Measurements from ENCODE around the gene ARHGAP30.
"Not testable (repeated sequence)": the region's sequence is repeated elsewhere in the genome, so short reads cannot be mapped to it uniquely, and the experiment has no call there.

Gene ARHGAP30

DNA sequence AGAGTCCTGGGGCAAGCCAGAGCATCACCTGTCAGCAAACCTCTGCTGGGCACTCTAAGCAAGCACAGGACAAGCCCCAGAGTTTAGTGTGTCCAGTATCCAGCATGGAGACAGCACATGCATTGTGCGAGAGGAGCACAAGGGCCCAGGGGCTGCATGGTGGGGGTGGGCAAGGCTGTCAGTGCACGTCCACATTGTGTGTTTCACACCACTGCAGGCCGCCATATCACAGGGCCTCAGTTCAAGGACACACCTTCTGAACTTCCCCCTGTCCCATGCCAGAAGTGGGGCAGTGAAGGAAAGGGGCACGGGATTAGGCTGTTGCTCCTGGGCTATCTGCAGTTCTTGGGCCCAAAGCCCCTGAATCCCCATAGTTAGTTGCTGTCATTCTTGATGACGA lies 30.1 kb downstream of the ARHGAP30 start:
- DNase-seq (ENCODE audit: low read depth) = no peak

DNA sequence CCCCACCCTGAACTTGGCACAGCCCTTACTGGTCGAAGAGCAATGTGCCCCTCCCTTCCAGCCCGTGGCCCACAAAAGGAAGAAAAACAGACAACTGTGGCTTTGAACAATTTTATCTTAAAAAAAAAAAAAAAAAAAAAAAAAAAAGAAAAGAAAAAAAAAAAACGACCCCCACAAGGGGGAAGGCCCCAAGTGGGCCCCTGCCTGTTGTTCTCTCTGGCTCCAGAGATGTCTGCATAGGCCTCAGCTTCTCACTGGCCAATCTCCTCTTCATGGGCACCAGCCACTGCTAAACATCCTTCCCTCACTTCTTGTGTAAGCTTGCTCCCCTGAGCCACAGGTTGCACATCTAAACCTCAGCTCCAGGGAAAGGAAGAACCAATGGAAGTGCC lies 30.5 kb downstream of the ARHGAP30 start:
- DNase-seq (ENCODE audit: low read depth) = no peak

DNA sequence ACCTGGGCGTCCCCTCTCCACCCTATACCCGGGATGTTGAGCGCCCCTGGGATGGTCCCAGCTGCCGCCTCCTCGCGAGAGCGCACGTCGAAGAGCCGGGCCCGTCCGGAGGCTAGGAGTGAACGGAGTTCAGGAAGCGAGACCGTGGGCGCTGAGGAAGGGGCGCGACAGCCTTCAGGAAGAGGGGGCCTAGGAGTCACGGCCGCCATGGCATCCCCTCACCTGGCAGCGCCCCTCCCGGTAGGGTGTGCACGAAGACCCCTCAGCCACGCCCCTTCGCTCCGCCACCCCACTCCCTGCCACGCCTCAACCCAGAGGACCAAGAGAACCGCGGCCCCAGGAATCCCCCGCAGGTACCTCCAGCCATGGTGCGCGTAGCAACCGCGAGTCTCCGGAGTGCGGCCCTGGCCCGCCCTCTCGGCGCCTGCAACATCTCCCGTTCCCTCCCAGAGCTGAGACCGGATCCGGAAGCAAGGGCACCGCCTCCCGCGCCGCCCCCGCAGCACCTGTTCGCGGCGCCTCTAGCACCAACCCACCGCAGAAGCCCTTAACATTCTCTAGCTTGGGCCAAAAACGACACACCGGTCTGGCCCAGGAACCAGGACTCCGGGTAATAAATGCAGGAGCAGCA lies 31.1 kb downstream of the ARHGAP30 start, which contains the start of gene TSTD1:
TSS of gene TSTD1 (minus strand) at position 442 of the 631 bp plus-strand sequence. CDS start at position 367, 75 bp downstream.
- DNase-seq (ENCODE audit: low read depth) = peak; percentile 63

DNA sequence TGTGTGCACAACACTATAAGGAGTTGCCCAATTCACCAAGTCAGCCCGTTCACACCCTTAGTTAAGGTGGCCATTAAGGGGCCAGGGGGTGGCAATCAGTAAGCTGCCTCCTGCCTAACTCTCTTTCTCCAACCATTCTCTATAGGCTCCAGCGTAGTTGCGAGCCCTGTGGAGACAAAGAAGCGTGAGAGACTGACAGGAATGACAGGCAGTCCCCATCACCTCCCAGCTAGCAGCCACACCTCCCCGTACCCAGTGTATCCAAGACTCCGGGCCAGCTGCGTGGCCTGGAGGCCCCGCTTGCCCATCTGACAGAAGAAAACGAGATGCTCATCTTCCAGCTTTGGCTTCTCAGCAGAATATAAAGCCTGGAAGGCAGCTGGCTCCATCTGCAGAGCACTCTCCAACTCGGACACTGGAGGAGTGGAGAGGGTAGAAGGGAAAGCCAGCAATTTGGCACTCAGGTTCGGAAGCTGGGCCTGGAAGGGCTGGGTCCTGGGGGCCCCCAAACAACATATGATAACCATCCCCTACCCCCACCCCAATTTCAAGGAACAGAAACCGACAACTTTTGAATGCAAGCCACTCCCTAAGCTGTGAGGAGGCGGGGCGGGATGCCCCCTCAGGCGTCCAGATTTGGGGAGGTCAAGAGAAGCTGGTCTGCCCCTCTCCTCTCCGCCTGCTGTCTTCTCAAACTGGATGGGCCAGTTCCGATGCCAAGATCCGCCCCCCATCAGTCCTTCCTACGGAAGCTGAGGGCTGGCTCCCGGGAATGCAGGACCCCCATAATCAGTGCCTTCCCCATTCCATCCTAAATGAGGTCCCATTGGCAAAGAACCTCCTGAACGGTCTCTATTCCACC lies 31.8 kb downstream of the ARHGAP30 start:
- DNase-seq (ENCODE audit: low read depth) = no peak

DNA sequence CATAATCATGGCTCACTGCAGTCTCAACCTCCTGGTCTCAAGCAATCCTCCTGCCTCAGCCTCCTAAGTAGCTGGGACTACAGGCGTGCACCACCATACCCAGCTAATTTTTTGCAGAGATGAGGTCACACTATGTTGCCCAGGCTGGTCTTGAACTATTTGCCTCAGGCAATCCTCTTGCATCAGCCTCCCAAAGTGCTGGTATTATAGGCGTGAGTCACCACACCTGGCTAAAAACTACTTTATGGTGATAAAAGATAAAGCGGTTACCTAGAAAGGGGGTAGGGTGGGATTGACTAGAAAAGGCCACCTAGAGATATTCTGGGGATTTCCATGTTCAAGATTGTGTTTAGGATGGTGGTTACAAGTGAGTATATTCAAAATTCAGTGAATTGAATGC lies 35.9 kb downstream of the ARHGAP30 start:
- no peak for DNase-seq (ENCODE audit: low read depth)

DNA sequence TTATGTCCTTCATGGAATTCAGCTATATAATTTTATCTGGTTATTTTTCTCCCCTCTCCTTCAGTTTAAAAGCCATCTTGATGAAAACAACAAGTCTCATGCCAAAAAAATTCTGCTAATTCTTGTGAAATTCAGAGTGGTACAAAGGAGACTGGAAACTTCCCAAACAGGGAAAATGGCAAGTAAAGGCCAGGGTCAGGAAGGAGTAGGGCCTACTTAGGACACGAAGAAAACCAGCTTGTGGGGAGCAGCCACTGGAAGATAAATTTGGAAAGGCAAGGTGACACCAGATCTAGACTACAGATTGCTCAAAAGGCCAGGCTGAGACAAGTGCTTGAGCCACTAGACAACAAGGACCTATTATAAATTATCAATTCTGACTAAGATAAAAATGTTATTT lies 37.3 kb downstream of the ARHGAP30 start:
- no peak for DNase-seq (ENCODE audit: low read depth)

DNA sequence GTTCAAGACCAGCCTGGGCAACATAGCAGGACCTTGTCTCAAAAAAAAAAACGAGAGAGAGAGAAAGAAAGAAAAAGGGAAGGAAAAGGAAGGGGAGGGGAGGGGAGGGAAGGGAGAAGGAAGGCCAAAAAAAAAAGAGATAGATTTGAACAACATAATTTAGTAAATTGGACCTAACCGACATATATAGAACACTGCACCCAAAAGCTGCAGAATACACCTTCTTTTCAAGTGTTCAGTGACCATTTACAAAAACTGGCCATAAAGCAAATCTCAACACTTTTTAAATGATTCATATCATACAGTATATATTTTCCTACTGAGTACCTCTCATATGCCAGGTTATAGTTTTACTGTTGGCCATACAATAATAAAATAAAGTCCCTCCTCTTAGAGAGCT lies 37.8 kb downstream of the ARHGAP30 start:
- DNase-seq (ENCODE audit: low read depth) = no peak

DNA sequence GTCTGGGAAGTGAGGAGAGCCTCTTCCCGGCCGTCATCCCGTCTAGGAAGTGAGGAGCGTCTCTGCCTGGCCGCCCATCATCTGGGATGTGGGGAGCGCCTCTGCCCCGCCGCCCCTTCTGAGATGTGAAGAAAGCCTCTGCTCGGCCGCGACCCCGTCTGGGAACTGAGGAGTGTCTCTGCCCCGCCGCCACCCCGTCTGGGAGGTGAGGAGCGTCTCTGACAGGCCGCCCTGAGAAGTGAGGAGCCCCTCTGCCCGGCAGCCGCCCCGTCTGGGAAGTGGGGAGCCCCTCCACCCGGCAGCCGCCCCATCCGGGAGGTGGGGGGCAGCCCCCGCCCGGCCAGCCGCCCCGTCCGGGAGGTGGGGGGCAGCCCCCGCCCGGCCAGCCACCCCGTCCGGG lies 40.2 kb downstream of the ARHGAP30 start:
- not testable (repeated sequence) for DNase-seq (ENCODE audit: low read depth)

DNA sequence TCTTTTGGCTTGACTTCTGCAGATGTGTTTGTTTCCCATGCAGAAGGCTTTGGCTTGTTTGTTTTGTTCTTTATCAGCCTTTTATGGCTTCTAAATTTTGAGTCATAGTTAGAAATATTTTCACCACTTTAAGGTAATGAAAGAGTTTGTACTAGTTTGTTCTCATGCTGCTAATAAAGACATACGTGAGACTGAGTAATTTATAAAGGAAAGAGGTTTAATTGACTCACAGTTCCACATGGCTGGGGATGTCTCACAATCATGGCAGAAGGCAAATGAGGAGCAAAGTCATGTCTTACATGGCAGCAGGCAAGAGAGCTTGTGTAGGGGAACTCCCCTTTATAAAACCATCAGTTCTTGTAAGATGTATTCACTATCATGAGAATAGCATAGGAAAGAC lies 42.7 kb downstream of the ARHGAP30 start:
- not testable (repeated sequence) for DNase-seq (ENCODE audit: low read depth)

DNA sequence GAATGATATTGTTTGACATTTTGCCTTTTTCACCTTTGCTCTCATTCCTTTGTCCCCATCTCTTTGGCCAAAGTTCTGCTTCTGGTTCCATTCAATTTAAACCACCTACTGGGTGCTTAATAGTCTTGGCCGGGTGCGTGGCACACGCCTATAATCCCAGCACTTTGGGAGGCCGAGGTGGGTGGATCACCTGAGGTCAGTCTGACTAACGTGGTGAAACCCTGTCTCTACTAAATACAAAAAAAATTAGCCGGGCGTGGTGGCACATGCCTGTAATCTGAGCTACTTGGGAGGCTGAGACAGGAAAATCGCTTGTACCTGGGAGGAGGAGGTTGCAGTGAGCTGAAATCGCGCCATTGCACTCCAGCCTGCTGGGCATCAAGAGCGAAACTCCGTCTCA lies 47.3 kb downstream of the ARHGAP30 start:
- not testable (repeated sequence) for DNase-seq (ENCODE audit: low read depth)

DNA sequence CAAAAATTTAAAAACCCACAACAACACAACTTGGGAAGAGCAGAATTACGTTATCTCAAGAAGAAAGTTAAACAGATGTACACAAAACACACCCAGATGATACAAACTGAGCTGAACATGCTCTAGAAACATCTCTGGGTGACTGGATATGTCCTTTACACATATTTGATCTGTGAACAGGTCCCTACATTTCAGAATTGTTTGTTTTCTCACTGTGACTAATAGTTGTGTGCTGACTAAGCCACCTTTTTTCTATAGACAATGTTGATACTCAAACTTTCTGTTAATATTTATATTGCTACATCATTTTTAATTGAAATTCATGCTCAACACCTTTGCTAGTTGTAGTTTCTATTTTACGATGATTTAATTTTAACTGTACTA lies 47.7 kb downstream of the ARHGAP30 start:
- no peak for DNase-seq (ENCODE audit: low read depth)

DNA sequence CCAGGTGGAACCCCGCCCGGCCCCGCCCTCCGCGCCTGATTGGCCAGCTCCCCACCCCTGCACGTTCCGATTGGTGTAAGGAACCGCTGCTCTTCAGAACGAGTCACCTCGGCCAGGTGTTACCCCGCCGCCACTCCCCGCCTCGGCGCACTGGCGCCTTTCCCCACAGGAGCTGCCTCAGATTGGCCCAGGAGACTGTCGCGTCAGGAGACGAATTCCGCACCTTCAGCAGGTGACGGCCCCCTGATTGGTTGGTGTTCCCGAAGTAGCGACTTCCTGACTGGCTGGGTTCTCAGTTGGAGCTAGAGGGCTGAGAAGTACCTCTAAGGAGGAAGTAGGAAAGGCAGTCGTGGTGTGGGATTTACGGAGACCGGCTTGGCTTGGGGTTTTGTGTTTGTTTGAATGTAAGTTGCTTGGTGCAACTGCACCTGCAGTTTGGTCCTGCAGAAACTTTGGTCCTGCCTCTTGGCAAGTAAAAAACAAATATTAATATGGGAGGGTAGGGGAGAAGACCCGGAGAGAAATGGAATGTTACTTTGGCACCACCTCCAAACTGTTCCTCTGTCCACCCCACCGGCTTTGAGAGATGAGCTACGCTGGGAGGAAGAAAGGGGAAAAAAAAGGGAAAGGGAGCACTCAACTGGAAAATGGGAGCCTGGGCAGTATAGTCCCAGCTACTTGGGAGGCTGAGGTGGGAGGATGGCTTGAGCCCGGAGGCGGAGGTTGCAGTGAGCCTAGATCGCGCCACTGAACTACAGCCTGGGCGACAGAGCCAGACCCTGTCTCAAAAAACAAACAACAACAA lies 48.3 kb downstream of the ARHGAP30 start:
- DNase-seq (ENCODE audit: low read depth) = peak; percentile 68

DNA sequence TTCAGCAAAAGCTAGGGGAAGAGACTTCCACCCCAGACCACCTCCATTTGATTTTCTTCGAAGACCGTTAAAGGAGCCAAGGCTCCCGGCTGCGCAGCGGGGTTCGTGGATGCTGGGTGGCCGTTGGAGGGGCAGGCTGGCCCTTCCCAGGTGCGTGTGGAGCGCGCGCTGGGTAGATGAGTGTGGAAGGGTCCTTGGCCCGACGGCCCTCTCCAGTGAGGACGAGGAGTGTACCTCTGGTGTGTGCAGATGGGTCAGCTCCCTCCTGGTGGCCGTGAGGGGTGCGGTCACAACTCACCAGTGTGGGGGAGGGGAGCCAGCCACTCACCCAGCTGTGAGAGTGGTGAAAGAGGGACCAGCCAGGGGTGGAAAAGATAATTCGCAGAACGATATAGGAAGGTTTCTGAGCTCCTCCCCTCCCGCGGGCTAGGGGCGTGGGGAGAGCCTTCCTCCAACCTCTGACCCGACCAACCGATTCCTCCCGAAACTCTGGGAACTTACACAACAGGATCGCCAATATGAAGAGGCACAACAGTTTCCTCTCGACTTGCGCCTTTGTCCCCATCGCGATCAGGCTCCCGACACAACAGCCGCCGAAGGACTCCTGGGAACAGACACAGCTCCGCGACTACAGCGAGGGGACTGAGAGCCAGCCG lies 49.1 kb downstream of the ARHGAP30 start, which contains the start of gene F11R:
TSS of gene F11R (minus strand) at position 644 of the 656 bp plus-strand sequence. CDS start at position 565, 79 bp downstream.
- no peak for DNase-seq (ENCODE audit: low read depth)

DNA sequence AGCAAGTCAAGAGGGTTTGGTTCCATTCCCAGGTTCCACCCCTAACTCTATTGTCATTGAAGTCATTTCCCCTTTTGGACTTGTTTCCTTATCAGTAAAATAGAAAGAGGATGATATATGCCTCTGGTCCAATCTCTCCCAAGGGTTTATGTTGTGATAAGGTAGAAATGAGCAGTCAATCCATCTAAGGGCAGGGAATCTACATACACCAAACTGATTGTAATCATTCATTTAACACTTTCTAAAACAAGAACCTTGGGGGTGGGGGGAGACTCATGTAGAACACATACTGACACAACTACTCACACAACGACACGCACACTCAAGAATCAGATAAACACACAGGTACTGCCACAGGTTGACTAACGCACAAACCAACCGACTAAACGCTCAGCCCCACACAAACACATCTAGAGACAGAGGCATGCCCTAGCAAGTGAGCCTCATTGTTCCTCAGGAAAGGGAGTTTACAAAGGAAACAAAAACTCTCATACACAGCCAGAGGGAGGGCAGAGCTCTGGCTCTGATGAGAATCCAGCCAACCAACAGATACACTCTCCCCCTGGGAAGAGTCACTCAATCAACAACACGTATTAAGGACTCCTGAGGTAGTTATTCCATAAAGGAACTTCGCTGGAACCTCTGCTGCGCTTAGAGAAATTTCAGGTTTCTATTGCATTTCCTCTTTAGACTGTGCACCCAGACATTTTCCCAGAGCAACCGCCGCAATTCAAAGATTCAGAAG lies 49.8 kb downstream of the ARHGAP30 start:
- no peak for DNase-seq (ENCODE audit: low read depth)

DNA sequence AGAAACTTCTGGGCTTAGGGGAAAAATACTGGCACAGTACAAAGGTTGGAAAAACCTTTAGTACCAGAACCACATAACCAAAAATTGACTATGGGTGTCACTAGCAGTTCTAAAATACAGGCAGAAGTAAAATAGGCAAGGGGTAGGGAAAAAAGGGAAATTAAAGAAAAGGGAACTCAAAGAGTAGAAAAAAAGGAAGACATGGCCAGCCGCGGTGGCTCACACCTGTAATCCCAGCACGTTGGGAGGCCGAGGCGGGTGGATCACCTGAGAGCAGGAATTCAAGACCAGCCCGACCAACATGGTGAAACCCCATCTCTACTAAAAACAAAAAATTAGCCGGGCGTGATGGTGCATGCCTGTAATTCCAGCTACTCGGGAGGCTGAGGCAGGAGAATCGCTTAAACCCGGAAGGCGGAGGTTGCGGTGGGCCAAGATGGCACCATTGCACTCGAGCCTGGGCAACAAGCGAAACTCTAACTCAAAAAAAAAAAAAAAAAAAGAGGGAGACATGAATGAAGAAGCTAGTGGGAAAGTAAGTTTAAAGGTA lies 50.5 kb downstream of the ARHGAP30 start:
- DNase-seq (ENCODE audit: low read depth) = not testable (repeated sequence)

DNA sequence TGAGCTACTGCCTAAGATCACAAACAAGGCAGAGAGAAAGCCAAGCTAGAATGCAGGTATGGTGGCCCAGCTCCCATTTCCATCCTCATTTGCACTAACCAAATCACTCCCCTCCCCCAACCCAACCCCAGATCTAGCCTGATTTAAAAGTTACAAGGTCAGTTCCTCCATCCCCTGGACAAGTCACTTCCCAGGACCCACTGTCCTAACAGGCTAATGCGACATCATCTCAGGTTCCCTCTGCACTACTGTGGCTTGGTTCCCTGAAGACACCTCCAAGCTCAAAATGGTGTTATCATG lies 51.1 kb downstream of the ARHGAP30 start:
- no peak for DNase-seq (ENCODE audit: low read depth)

DNA sequence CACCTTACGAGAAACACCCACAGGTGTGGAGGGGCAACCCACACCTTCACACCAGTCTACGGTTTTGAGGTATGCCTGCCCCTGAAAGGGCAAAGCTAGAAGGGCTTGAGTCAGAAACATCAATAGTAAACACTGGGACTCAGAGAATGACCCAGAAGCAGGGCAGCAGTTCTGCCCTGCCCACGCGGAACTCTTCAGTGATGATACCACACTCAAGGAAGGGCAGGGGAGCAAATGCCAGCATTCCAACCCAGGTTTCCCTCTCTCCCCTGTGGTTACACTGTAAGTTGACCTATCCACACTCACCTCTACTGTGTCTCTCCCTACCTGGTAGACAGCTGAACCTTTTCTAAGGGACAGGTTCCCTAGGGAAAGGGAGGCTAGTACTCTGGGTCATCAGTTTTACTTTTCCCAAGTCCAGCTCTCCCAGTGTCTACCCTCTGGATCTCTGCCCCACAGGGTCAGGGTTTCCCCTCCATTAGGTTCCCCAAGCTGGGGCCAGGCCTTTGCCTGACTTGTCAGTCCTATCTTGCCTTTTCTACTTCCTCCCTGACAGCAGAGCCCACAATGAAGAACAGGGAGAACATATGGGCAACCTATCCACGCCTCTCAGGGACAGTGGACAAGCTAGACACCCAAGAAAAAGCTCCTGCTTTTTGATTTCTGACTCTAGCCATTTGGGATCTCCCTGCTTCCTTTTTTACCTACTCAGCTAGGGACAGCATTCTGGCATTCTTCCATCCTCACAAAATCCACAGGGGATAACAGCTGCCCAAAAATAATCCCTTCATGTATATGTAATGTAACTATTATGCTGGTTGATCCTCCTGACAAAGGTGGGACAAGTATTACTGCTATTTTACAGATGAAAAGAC lies 51.7 kb downstream of the ARHGAP30 start:
- DNase-seq (ENCODE audit: low read depth) = no peak

DNA sequence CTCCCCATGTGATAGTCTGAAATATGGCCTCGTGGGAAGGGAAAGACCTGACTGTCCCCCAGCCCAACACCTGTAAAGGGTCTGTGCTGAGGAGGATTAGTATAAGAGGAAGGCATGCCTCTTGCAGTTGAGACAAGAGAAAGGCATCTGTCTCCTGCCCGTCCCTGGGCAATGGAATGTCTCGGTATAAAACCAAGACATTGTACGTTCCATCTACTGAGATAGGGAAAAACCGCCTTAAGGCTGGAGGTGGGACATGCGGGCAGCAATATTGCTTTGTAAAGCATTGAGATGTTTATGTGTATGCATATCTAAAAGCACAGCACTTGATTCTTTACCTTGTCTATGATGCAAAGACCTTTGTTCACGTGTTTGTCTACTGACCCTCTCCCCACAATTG lies 52.5 kb downstream of the ARHGAP30 start:
- DNase-seq (ENCODE audit: low read depth) = not testable (repeated sequence)

DNA sequence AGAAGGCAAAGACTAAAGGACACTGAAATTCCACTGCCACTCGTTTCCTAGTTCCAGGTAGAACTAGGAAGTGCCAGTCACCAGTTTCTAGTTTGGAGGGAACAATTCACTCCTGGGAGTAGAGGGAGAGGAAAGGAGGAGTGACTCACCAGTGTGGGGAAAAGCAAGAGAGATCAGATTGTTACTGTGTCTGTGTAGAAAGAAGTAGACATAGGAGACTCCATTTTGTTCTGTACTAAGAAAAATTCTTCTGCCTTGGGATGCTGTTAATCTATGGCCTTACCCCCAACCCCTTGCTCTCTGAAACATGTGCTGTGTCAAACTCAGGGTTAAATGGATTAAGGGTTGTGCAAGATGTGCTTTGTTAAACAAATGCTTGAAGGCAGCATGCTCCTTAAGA lies 53.0 kb downstream of the ARHGAP30 start:
- not testable (repeated sequence) for DNase-seq (ENCODE audit: low read depth)

Data from stimulated activated CD8-positive, alpha-beta memory T cell treated with anti-CD3 and anti-CD28 coated beads, Interleukin-15, amount 100 ng/mL, for 24 hours (primary cell).